ENCODE results near the gene TNFRSF8.

GRCh38 chr1:12113433-12114339 is 50.6 kb downstream of the TNFRSF8 start:
- TF ChIP-seq, protein P1, sequence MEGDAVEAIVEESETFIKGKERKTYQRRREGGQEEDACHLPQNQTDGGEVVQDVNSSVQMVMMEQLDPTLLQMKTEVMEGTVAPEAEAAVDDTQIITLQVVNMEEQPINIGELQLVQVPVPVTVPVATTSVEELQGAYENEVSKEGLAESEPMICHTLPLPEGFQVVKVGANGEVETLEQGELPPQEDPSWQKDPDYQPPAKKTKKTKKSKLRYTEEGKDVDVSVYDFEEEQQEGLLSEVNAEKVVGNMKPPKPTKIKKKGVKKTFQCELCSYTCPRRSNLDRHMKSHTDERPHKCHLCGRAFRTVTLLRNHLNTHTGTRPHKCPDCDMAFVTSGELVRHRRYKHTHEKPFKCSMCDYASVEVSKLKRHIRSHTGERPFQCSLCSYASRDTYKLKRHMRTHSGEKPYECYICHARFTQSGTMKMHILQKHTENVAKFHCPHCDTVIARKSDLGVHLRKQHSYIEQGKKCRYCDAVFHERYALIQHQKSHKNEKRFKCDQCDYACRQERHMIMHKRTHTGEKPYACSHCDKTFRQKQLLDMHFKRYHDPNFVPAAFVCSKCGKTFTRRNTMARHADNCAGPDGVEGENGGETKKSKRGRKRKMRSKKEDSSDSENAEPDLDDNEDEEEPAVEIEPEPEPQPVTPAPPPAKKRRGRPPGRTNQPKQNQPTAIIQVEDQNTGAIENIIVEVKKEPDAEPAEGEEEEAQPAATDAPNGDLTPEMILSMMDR (IDR thresholded peaks at IDR 0.05), result no peak
- no peak for TF ChIP-seq POLR2A (IDR thresholded peaks at IDR 0.05)

Measured in thyroid gland (tissue), 4 donors.